GM12878 (cell line): ENCODE measurements around the gene ZER1. TPM values are rescaled to one million over a fixed set of nuclear protein-coding genes. Genes with fewer than 3 reads are reported as not detected.

Experiments
- ATAC-seq: fragments of 200-7000 bp; cut with Tn5 transposase; 3 replicates; pipeline ENCODE4 v1.9.1; 2020; ENCODE audit warnings: mild to moderate bottlenecking, moderate library complexity
- BruUV-seq: library from RNA; stranded (reverse); fragments of 400-500 nt; replicated peaks from 2 replicates; lab custom pipeline; 2021; lab: Mats Ljungman, UMichigan
- CTCF ChIA-PET: fragments of 300-600 bp; sonication (Branson Sonifier 250); formaldehyde crosslinking; extraction: SDS; loops from one replicate; lab custom pipeline; 2021; ENCODE audit warnings: inconsistent platforms; lab: Yijun Ruan, JAX
- POLR2A ChIA-PET: fragments of 350-600 bp; formaldehyde crosslinking; extraction: SDS; loops from one replicate; lab custom pipeline; 2021; ENCODE audit warnings: inconsistent platforms; lab: Charles Lee
- RAD21 ChIA-PET: fragments of 300-600 bp; sonication (Branson Sonifier 250); formaldehyde crosslinking; loops from one replicate; lab custom pipeline; 2023; ENCODE audit warnings: antibody characterized with exemption; ENCODE audit not compliant: unreplicated experiment; lab: Charles Lee
- SMC1A ChIA-PET: fragments of 300-600 bp; sonication (Branson Sonifier 250); formaldehyde crosslinking; loops from one replicate; lab custom pipeline; 2023; ENCODE audit not compliant: unreplicated experiment, uncharacterized antibody; lab: Charles Lee
- DNase-seq: peaks from one replicate; pipeline ENCODE4 v3.0.0-alpha.2; 2011; ENCODE audit warnings: low read depth, low spot score
- FAIRE-seq: peaks from 3 replicates; lab custom pipeline; 2011; peaks lifted over from hg19 to GRCh38; lab: Jason Lieb, UNC
- H2AFZ ChIP-seq: 2 replicates; pipeline ENCODE4 v1.6.0; 2011; ENCODE audit warnings: low read depth, low read length, control low read depth; ENCODE audit not compliant: control insufficient read depth
- H3K27ac ChIP-seq: 2 replicates; pipeline ENCODE4 v1.5.1; 2011; ENCODE audit warnings: control low read depth; ENCODE audit not compliant: control insufficient read depth, insufficient read depth
- H3K27me3 ChIP-seq, 2 experiments: replicated peaks in 1 of 2; 2 replicates each; pipeline versions ENCODE4 v1.6.0 to v1.6.1; 2011; ENCODE audit warnings: low read length in 1 of 2; ENCODE audit not compliant: control insufficient read depth in 2 of 2, insufficient read depth in 2 of 2
- H3K36me3 ChIP-seq, 2 experiments: 2 replicates each; pipeline ENCODE4 v1.5.1; 2011; ENCODE audit warnings: low read length in 1 of 2; ENCODE audit not compliant: control insufficient read depth in 2 of 2, insufficient read depth in 2 of 2
- H3K4me1 ChIP-seq: 2 replicates; pipeline ENCODE4 v1.6.1; 2011; ENCODE audit warnings: mild to moderate bottlenecking, low read length, moderate library complexity, mixed read lengths; ENCODE audit not compliant: control insufficient read depth, insufficient read depth
- H3K4me2 ChIP-seq: 2 replicates; pipeline ENCODE4 v1.6.0; 2011; ENCODE audit warnings: control low read depth; ENCODE audit not compliant: control insufficient read depth, insufficient read depth
- H3K4me3 ChIP-seq: fragments of 200-600 bp; sonication (generic); 2 replicates; pipeline ENCODE4 v1.5.1; 2016
- H3K79me2 ChIP-seq: 2 replicates; pipeline ENCODE4 v1.6.0; 2011; ENCODE audit warnings: low read length; ENCODE audit not compliant: control insufficient read depth, insufficient read depth
- H3K9ac ChIP-seq: 2 replicates; pipeline ENCODE4 v1.8.0; 2011; ENCODE audit warnings: low read length, control low read depth, mixed read lengths; ENCODE audit not compliant: control insufficient read depth, insufficient read depth
- H3K9me3 ChIP-seq: replicated peaks from 3 replicates; pipeline ENCODE4 v1.5.1; 2011; ENCODE audit warnings: mild to moderate bottlenecking, low read length; ENCODE audit not compliant: control insufficient read depth, insufficient read depth
- H4K20me1 ChIP-seq: 2 replicates; pipeline ENCODE4 v1.6.0; 2011; ENCODE audit not compliant: control insufficient read depth, insufficient read depth
- ASH2L ChIP-seq: fragments of 300-600, 200-600 bp; sonication (generic); IDR thresholded peaks from 2 replicates; pipeline ENCODE4 v1.6.1; 2017; ENCODE audit warnings: low read depth, mild to moderate bottlenecking, borderline replicate concordance
- BACH1 ChIP-seq: fragments of 450-650 bp; IDR thresholded peaks from 2 replicates; pipeline ENCODE4 v1.6.1; 2017; ENCODE audit warnings: mild to moderate bottlenecking, borderline replicate concordance
- CBX3 ChIP-seq: fragments of 200-600 bp; sonication (generic); IDR thresholded peaks from 2 replicates; pipeline ENCODE4 v1.6.1; 2016; ENCODE audit warnings: low read depth, borderline replicate concordance
- E4F1 ChIP-seq: fragments of 450-650 bp; IDR thresholded peaks from 2 replicates; pipeline ENCODE4 v1.6.1; 2018; ENCODE audit warnings: borderline replicate concordance, mild to moderate bottlenecking; ENCODE audit not compliant: partially characterized antibody
- MYB ChIP-seq: fragments of 150-350 bp; IDR thresholded peaks from 2 replicates; pipeline ENCODE4 v1.6.1; 2014; ENCODE audit warnings: mild to moderate bottlenecking, low read depth, low read length, borderline replicate concordance
- NR2C2 ChIP-seq: IDR thresholded peaks from 2 replicates; pipeline ENCODE4 v1.6.1; 2011; ENCODE audit warnings: borderline replicate concordance, low read depth; ENCODE audit not compliant: control insufficient read depth, insufficient read length
- POLR2AphosphoS5 ChIP-seq: IDR thresholded peaks from 2 replicates; pipeline ENCODE4 v1.6.1; 2011; ENCODE audit warnings: mild to moderate bottlenecking, low read length, inconsistent platforms
- YY1 ChIP-seq: IDR thresholded peaks from 2 replicates; pipeline ENCODE4 v1.6.1; 2011; ENCODE audit warnings: low read depth, mild to moderate bottlenecking, low read length
- WGBS: methylation state at CpG from one replicate; pipeline ENCODE4 v1.1.6; 2016; ENCODE audit warnings: low lambda C conversion rate; ENCODE audit not compliant: insufficient replicate concordance, insufficient coverage; ENCODE audit errors: missing lambda C conversion rate; 5-methylcytosine and 5-hydroxymethylcytosine counted together
- in situ Hi-C: fragments of 300-500 bp; cut with MboI; formaldehyde crosslinking; loops from 9 replicates; pipeline ENCODE4 v1.14.3; 2018; ENCODE audit warnings: mixed read lengths
- intact Hi-C: fragments of 100-400 bp; cut with micrococcal nuclease; formaldehyde crosslinking; loops from one replicate; pipeline ENCODE4 v1.14.2; 2022; ENCODE audit not compliant: unreplicated experiment
- polyA plus RNA-seq, 11 experiments: library from polyadenylated mRNA; depleted of rRNA in 4 of 11; unstranded in 6 of 11; stranded (reverse) in 5 of 11; fragments of >200 nt; fragmentation: Nextera tagmentation in 4 of 11; fragmentation: Illumina TruSeq in 1 of 11; extraction: Ambion mirVana in 4 of 11; extraction: Trizol in 1 of 11; gene quantifications; 1 replicate in 1 of 11; 2 replicates in 10 of 11; pipeline versions ENCODE4 v1.2.1 to v1.2.3, GENCODE V29; 2011 to 2016; ENCODE audit warnings: inconsistent platforms in 2 of 11, missing spikeins in 2 of 11, low read depth in 1 of 11
- total RNA-seq, 4 experiments: library from RNA; depleted of rRNA in 3 of 4; stranded (reverse); fragments of >200 nt in 3 of 4; fragmentation: Illumina TruSeq in 1 of 4; extraction: Trizol in 1 of 4; gene quantifications; 2 replicates each; pipeline versions ENCODE4 v1.2.1 to v1.2.3, GENCODE V29; 2013 to 2021

ZER1 gene
- total and polyA plus RNA-seq, 10 of the 15 experiments (the other 5 are each of a cell fraction or from before 2014, with no cell fraction given): 0.32 to 16.9 (median 7.9) TPM

GRCh38 chr9:128805661-128806060 lies 33.9 kb upstream of the ZER1 start:
- intact Hi-C loops: no loop called here
- POLR2A ChIA-PET: no interaction called here
- CTCF ChIA-PET: interaction anchor here (1.3 kb wide), 1 partner anchor 13 kb away, joined by 5 read pairs; the partner anchor contains the start of gene ENDOG

More at GRCh38 chr9:128805661-128806060, 33.9 kb upstream of the ZER1 start:
- Histone ChIP-seq H3K36me3 (peaks cover 14 to 25% of the 10 kb centered on the region in 2 experiments; a peak in 3 of 4 replicates), H4K20me1 (no peaks in the 10 kb centered on the region), H2AFZ (no peak overlapping the region), H3K79me2 (no peaks in the 10 kb centered on the region), H3K4me3 (no peak overlapping the region), H3K4me1 (no peaks in the 10 kb centered on the region), H3K27me3 (no peaks in the 10 kb centered on the region), H3K4me2 (no peak overlapping the region), H3K9me3 (no peaks in the 10 kb centered on the region), H3K9ac (no peak overlapping the region), H3K27ac (no peak overlapping the region)
- RAD21 ChIA-PET: no interaction called here
- no TSS peak for BruUV-seq
- DNase-seq (no peak), FAIRE-seq (no peak), ATAC-seq (no peak)
- WGBS: 96% methylated on average over 14 of the region's 14 CpGs
- in situ Hi-C loops: no loop called here
- SMC1A ChIA-PET: no interaction called here
- TF ChIP-seq YY1: no peak
- TF ChIP-seq E4F1: no peak
- no peak for TF ChIP-seq BACH1
- no peak for TF ChIP-seq MYB
- no peak for TF ChIP-seq ASH2L
- TF ChIP-seq POLR2AphosphoS5: no peak; the same call in 1 of the 2 replicates
- TF ChIP-seq NR2C2: no peak
- TF ChIP-seq CBX3: no peak
